Measurements from ENCODE around the gene ENTREP1. TPM values are rescaled to one million over a fixed set of nuclear protein-coding genes. Genes with fewer than 3 reads are reported as not detected.

ENTREP1 gene
- total and polyA plus RNA-seq, 2 experiments from 2014 or later = 5.7 to 10.0 TPM

- no peak for TF ChIP-seq ZNF462 (CRISPR knock-in tag; IDR thresholded peaks at IDR 0.05)
- TF ChIP-seq JUNB (IDR thresholded peaks at IDR 0.05; ENCODE audit: unreplicated experiment) = no peak
- TF ChIP-seq ZNF114 (CRISPR knock-in tag; IDR thresholded peaks at IDR 0.05) = no peak
Measured at GRCh38 chr9:69363191-69363590, 38.2 kb downstream of the ENTREP1 start (continued).

- Histone ChIP-seq H2AFZ (no peak overlapping the region), H4K20me1 (replicated peaks; ENCODE audit: insufficient read depth) (no peaks in the 10 kb centered on the region), H3K27ac (ENCODE audit: low read depth) (no peak overlapping the region), H3K4me3 (no peak overlapping the region), H3K4me1 (ENCODE audit: insufficient read depth) (no peaks in the 10 kb centered on the region), H3K36me3 (ENCODE audit: insufficient read depth) (no peaks in the 10 kb centered on the region), H3K9me2 (ENCODE audit: insufficient read depth) (no peaks in the 10 kb centered on the region), H3K27me3 (ENCODE audit: insufficient read depth) (no peaks in the 10 kb centered on the region), H3K4me2 (no peak overlapping the region), H3F3A (replicated peaks; ENCODE audit: low read depth) (no peaks in the 10 kb centered on the region), H3K79me2 (replicated peaks; ENCODE audit: insufficient read depth) (no peaks in the 10 kb centered on the region)
- Mint-ChIP-seq H3K4me1 (peaks cover 5% of the 10 kb centered on the region; the same call in 1 of the 3 replicates), H3K27ac (no peak overlapping the region), H3K4me3 (no peak overlapping the region), H3K9me3 (no peaks in the 10 kb centered on the region), H3K36me3 (ENCODE audit: low read depth) (no peaks in the 10 kb centered on the region), H3K27me3 (ENCODE audit: insufficient read depth, low read depth, poor library complexity) (no peaks in the 10 kb centered on the region)
- ATAC-seq (no peak), DNase-seq (ENCODE audit: low spot score) (no peak)
- TF ChIP-seq NANOG (IDR thresholded peaks at IDR 0.05; ENCODE audit: borderline replicate concordance) (no peak), POLR2AphosphoS5 (IDR thresholded peaks at IDR 0.05; ENCODE audit: low read depth) (no peak), ZNF114 (CRISPR knock-in tag; IDR thresholded peaks at IDR 0.05) (no peak), EZH2phosphoT487 (IDR thresholded peaks at IDR 0.05; ENCODE audit: unreplicated experiment) (no peak), ZNF331 (CRISPR knock-in tag; IDR thresholded peaks at IDR 0.05; ENCODE audit: low read depth) (no peak), ZNF462 (CRISPR knock-in tag; IDR thresholded peaks at IDR 0.05) (no peak)
Measured at GRCh38 chr9:69364510-69365150, 39.6 kb downstream of the ENTREP1 start.

Measured in GM23338 (cell line).